NCI-H2227 (cell line): ENCODE results near the gene ARHGEF4.

Source experiments
- DNase-seq: peaks from one replicate; lab custom pipeline; 2025; ENCODE audit not compliant: unreplicated experiment; lab: John Stamatoyannopoulos, UW

ARHGEF4 gene

GRCh38 chr2:130850788-130851623 lies 14.3 kb downstream of the ARHGEF4 start:
- DNase-seq = no peak

GRCh38 chr2:130851624-130852382 lies 15.1 kb downstream of the ARHGEF4 start:
- DNase-seq = no peak

DNA sequence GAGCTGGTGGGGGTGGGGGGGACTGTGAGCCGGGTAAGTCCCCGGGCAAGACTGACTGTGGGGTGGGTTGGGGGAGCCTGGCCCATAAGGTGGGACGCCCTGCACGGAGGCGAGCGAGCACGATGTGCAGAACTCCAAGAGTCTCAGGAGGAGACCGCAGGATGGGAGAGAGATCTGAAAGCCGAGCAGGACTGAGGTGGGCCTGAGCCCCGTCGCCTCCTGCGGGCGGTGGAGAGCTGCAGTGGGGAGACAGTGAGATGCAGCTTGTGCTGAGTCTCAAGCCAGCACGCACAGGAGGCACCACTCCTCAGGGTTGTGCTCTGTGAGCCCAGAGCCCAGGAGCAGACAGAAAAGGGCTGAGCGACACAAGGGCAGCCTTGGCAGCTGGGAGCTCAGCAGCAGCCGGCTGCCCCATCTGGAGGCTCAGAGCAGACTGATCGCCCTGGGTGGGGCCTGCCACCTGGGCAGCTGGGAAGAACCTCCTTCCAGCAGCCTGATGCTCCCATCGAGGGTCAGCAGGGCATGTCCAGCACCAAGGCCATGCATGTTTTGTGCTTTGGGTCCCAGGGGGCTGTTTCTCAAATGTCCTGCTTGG lies 15.9 kb downstream of the ARHGEF4 start:
- DNase-seq = no peak

- DNase-seq = no peak
Measured at GRCh38 chr2:130853391-130853790, 16.7 kb downstream of the ARHGEF4 start.

DNA sequence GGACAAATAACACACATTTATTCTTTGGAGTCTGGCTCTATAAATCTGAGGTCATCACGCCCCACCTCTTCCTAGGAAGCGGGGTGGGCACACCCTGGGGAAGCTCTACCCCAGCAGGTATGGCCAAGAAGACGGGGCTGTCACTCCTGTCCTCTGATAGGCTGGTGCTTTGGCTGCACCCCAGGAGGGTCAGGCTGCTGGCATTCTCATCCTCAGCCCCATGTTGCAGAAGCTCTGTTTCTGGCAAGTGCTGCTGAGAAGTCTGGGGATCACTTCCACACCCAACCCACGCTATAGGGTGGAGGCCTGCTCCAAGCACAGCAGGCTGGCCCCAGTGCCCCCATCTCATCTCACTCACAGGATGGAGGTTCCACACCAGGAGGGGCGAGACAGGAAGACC lies 17.6 kb downstream of the ARHGEF4 start:
- DNase-seq = no peak

GRCh38 chr2:130864830-130865800 lies 28.4 kb downstream of the ARHGEF4 start:
- peak; percentile 55 for DNase-seq

DNA sequence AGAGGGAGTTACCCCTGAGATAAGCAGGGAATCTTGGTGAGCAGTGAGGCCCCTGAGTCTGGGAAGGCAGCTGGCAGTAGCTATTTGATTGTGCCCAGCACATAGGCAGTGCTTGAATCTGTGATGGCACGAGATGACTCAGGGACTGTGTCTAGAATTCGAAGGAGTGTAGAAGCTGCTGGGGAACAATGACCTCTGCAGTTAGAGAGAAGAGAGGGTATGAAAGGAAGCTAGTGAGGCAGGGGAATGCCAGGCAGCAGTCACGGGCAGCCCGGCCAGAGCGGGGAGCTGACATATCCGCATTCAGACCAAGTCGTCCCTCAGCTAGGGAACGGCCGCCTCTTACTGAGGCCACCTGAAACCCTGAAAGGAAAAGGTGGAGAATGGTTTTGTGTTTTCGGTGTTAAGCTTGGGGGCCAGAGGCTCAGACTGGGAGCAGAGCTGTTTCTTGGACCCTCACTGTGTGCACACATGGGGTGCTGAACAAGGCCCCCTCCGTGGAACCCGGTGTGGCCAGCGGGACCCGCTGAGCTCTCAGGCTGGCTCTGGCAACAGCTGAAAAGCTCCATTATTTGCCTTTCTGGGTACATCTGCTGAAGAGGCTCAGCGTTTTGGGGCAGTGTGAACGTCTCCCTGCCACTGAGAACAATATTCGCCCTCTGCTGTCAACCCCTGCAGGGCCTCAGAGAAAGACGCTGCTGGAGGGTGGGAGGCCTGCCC lies 32.9 kb downstream of the ARHGEF4 start:
- no peak for DNase-seq

GRCh38 chr2:130870161-130870485 lies 33.4 kb downstream of the ARHGEF4 start:
- no peak for DNase-seq

GRCh38 chr2:130870779-130871178 lies 34.1 kb downstream of the ARHGEF4 start:
- no peak for DNase-seq

- no peak for DNase-seq
Measured at GRCh38 chr2:130871843-130872740, 35.4 kb downstream of the ARHGEF4 start.

DNA sequence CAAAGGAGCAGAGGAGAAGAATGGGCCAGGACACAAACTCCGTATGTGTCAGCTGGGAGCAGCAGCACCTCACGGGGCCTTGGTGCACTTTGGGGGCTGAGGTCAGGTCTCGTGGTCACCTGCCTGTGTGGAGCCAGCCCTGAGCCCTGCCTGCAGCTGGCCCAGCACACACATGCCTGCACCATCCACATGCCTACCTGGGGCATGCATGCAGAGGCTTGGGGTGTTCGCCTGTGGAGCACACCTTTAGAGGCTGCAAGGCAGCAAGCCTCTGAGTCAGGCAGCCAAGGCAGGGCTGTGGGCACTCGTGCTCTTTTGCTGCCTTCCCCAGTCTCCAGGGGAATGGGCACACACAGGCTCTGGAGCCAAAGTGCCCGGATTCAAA lies 36.0 kb downstream of the ARHGEF4 start:
- DNase-seq = no peak

DNA sequence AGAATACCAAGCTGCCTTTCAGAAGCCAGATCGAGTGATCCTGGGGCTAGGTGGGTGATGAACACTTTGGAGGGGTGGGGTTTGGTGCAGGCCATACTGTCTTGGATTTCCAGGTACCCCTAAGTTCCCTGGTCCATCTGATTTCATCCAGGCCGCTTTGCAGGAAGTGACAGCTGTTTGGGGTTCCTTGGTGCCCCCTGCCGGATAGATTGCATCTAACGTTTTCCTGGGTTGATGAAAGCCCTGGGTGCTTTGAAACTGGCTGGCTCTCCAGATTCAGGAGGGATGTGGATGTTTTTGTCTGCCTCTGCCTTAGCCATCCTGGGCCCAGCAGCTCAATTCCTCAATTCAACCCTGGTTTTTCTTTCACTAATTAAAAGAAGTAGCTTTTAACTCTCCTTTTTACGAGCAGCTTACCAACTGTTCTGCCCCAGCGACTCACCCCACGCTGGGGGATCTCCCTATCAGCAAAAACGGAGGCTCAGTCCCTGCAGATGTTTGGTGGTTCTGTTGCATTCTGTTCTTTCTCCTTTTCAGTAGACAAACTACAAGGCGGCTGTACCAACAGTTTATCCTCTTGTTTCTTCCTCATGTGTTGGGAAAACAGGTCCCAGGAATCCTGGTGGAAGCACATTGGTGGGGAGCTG lies 37.1 kb downstream of the ARHGEF4 start:
- DNase-seq = peak; percentile 82

DNA sequence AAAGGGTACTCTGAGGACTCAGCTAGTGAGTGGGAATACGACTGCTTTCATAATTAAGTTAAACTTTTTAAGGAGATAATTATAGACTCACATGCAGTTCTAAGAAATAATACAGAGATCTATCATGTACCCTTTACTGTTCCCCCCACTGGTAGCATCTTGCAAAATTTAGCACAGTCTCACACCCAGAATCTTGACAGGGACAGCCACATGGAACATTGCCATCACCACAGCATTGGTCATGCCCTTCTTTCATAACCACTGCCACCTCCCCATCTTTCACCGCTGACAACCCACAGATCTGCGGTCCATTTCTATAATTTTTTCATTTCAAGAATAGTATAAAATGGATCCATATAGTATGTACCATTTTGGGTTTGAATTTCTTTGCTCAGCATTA lies 37.8 kb downstream of the ARHGEF4 start:
- no peak for DNase-seq

GRCh38 chr2:130875935-130876334 lies 39.2 kb downstream of the ARHGEF4 start:
- DNase-seq = no peak

DNA sequence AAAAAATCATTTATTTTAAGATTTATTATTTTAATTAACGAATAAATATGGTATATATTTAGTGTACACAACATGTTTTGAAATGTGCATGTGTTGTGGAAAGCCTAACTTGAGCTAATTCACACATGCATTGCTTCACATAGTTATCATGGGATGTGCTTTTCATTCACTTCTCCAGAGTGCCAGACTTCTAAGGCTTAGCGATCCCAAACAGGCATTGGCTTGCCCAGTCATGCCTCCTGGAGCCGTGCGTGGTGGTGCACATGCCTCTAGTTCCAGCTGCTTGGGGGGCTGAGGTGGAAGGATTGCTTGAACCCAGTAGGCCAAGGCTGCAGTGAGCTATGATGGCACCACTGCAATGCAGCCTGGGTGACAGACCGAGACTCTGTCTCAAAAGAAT lies 40.5 kb downstream of the ARHGEF4 start:
- no peak for DNase-seq

DNA sequence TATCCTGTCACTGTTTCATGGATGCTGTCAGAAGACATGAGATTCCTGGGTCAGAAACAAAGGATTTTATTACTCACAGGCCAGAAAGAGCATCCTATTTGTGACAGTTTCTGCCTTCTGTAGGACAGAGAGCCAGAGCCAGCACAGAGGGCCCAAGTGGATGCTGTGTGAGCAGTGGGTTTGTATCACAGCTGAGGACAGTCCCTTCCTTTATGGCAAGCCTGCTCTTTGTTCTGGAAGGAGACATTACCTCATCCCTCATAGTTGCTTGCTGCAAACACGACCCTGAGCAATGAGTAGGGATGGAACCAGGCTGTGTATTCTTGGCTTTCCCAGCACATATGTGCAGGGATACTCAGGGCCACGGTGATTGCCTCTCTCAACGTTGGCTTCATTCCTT lies 41.6 kb downstream of the ARHGEF4 start:
- no peak for DNase-seq

- DNase-seq = no peak
Measured at GRCh38 chr2:130878933-130879332, 42.2 kb downstream of the ARHGEF4 start.

DNA sequence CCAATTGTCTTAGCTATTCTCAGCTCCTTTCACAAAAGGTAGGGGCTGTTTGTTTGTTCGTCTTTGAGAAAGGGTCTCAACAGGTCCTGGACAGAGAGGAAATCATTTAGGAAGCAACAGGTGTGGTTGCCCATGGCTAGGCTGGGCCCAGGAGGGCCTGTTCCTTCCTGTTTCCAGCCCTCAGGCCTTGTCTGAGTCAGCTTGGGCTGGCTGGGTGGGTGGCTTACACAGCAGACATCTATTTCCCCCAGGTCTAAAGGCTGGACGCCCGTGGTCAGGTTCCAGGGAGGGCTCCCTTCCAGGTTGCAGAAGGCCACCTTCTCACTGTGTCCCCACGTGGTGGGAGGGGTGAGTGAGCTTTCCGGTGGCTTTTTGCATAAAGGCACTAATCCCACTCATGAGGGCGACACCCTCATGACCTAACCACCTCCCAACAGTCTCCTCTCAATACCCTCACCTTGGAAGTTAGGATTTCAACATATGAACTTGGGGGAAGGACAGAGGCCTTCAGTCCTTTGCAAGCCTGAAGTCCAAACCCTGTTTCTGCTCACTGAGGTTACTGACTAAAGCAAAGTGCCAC lies 45.5 kb downstream of the ARHGEF4 start:
- DNase-seq = no peak
